ENCODE results near the gene OR9G4. TPM values are rescaled to one million over a fixed set of nuclear protein-coding genes. Genes with fewer than 3 reads are reported as not detected.

OR9G4 gene
- total RNA-seq (2014; rRNA removed): not detected in 2 replicates
- not detected for polyA plus RNA-seq (2012)

DNA sequence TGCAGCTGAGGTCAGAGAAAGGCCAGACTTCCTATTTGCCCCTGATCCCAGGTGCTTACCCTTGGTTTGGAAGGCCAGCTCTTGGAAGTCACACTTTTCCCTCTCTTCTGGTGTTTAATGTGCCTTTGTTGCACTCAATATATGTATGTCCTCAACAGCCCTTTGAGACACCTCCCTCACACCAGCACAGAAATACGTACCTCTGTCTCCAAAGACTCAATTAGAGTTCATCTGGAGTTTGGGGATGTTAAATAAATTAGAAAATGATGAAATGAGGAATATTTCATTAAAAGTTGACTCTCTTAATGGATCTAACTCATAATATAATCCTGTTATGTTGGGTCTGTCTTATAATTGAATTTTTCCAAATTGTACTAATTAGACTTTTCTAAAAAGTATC is at the start of gene OR9G4:
Gene OR9G4, minus strand, starts transcription at position 101 of the 400 bp plus-strand sequence. CDS start 4,931 bp downstream, outside the sequence.
- DNase-seq (ENCODE audit: low read depth): no peak

DNA sequence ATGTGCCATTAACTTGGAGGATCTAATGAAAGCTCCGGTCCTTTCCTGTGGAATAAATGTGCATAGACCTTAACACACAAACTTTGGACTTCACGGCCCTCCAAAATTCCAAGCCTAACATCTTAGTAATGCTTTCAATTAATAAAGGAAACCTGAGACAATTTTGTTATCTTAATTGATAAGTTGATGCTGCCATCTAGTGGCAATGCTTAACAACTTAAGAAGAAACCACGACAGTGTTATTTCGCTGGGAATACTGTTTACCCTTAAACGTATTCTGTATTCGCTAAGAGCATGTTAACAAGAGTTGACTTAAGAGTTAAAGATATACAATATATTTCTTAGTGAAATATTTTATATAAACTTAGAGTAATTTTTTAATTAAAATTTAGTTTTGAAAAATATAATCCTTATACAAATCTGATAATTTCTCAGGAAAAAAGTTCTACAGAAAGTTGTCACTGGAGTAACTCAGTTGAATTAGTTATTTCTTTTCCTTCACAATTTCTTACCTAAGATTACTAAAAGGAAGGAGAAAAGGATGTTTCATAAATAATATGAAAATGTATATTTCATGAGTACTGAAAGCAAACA is 35.0 kb upstream of the OR9G4 start:
- DNase-seq (ENCODE audit: low read depth): peak; percentile 43

DNA sequence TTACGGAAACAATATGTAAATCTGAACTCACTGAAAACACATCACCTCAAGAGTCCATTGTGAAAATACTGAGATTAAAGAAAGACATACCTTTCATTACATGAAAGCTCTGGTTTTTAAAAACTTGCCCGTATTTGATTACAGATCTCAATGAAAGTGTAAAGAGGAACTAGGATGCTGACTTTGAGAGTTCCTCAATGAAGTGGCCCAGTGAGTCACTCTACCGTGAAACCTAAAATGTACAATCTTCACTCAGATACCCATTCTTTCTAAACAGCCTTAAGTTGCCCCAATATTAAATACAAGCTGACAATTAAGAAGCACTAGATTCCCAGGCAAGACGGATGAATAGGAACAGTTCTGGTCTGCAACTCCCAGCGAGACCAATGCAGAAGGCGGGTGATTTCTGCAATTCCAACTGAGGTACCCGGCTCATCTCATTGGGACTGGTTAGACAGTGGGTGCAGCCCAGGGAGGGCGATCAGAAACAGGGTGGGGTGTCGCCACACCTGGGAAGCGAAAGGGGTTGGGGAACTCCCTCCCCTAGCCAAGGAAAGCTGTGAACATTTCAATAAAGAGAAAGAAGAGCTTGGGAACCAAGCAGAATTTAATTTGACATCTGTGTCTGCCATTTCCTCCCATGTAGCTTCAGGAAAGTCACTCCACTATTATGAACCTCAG is 33.8 kb upstream of the OR9G4 start:
- DNase-seq (ENCODE audit: low read depth): no peak

DNA sequence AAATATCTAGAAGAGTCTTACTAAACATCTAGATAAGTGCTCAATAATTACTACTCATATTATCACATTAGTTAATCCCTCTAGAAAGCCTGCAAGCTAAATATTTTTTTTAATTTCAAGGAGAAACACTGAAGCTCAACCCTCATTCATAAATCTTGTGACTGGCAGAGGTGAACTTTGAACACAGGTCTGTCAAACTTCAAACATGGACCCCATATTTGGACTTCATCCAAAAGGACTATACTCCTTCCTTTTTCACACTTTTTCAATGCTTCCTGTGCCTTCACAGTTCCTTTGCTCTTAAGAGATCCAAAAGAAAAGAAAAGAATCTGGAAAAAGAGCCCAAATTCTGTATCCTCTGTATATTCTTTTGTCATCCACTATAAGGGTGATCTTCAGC is 28.3 kb upstream of the OR9G4 start:
- no peak for DNase-seq (ENCODE audit: low read depth)

DNA sequence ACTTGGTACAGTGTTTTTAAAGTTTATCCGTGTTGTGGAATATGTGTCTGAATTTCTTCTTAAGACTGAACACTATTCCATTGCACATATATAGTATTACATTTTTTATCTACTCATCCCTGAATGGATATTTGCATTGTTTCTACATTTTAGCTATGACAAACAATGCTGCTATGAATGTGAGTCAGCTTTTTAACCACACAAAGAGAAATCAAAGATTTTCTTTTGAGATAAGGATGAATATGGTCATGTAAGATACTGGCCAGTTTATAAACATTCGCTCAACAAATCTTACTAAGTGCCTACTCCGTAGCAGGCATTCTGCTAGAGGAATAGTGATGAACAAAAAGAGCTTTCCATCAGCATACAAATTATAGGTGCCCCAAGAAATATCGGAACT is 16.5 kb upstream of the OR9G4 start:
- DNase-seq (ENCODE audit: low read depth): no peak

DNA sequence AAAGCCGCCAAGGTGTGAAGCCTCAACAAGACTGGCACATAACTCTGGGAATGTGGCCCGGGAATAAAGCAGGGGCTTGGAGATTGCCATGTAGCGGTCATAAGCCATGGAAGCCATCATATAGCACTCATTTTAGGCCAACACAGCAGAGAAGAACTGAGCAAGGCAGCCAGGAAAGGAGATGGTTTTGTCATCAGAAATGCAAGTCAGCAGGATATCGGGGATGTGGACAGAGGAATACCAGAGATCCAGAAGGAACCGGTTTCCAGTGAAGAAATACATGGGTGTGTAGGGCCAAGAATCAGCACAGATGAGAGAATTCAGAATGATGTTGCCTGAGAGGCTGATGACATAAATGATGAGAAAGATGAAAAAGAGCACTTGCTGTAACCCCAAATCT is 3.0 kb upstream of the OR9G4 start:
- DNase-seq (ENCODE audit: low read depth): no peak

DNA sequence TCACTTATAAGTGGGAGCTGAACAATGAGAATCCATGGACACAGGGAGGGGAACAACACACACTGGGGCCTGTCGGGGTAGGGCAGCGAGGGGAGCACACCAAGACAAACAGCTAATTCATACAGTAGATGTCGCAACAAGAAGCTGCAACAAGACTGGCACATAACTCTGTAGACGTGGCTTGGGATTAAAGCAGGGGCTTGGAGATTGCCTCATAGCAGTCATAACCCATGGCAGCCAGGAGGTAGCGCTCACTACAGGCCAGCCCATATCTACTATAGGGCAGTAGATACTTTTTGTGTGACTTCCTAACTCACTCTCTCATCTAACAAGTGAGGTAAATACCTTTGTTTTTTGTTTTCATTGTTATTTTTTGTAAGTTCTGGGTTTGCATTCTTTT is 1.7 kb upstream of the OR9G4 start:
- DNase-seq (ENCODE audit: low read depth): no peak

DNA sequence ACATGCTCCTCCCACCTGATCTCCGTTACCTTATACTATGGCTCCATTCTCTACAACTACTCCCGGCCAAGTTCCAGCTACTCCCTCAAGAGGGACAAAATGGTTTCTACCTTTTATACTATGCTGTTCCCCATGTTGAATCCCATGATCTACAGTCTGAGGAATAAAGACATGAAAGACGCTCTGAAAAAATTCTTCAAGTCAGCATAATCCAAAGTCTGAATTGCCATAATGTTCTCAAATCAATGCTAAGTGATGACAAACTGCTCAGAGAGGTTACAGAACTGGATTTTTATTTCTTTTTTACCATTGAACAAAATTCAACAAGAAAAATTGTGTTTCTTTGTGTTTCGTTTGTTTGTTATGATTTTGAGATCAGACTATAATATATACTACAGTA is 7.6 kb downstream of the OR9G4 start:
- DNase-seq (ENCODE audit: low read depth): no peak

DNA sequence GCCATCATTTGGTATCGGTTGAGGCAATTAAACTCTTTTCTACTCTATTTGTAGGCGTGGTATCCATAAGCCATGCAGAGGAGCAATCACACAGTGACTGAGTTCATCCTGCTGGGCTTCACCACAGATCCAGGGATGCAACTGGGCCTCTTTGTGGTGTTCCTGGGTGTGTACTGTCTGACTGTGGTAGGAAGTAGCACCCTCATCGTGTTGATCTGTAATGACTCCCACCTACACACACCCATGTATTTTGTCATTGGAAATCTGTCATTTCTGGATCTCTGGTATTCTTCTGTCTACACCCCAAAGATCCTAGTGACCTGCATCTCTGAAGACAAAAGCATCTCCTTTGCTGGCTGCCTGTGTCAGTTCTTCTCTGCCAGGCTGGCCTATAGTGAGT is 8.4 kb downstream of the OR9G4 start:
- no peak for DNase-seq (ENCODE audit: low read depth)

DNA sequence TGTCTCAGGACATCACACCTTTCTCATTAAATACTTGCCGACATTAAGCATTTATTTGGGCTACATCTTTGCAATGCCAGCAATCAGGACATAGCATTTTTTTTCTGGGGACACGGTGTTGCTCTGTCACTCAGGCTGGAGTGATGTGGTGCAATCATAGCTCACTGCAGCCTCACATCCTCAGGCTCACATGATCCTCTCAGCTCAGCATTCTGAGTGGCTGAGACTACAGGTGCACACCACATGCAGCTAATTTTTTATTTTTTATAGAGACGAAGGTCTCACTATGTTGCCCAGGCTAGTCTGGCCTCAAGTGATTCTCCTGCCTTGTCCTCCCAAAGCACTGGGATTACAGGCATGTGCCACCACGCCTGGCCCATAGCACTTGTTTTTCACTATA is 28.0 kb downstream of the OR9G4 start:
- DNase-seq (ENCODE audit: low read depth): no peak

DNA sequence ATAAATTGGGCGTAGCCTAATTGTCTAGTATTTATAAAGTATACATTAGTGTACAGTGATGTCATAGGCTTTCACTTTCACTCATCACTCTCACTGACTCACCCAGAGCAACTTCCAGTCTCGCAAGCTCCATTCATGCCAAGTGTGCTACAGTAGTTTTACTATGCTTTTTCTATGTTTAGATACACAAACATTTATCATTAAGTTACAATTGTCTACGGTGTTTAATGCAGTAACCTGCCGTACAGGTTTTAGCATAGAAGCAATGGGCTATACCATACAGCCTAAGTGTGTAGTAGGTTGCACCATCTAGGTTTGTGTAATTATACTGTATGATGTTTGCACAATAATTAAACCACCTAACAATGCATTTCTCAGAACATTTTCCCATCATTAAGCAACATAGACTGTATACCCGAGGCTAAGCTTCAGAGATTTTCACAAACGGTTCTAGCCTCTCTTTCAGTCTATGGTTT is 32.1 kb downstream of the OR9G4 start:
- DNase-seq (ENCODE audit: low read depth): no peak

DNA sequence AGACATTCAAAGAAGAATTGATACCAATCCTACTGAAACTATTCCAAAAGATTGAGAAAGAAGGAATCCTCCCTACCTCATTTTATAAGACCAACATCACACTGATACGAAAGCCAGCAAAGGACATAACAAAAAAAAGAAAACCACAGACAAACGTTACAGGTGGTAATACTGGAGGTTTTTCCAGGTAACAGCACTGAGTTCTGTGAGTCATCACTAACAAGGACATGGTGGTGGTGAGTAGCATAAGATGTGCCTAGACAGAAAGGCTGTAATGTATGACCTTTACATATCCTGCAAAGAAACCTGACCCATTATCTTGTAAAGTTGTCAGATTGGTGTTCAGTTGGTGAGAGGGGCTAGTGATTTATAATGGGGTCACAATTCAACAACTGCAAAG is 34.3 kb downstream of the OR9G4 start:
- no peak for DNase-seq (ENCODE audit: low read depth)

DNA sequence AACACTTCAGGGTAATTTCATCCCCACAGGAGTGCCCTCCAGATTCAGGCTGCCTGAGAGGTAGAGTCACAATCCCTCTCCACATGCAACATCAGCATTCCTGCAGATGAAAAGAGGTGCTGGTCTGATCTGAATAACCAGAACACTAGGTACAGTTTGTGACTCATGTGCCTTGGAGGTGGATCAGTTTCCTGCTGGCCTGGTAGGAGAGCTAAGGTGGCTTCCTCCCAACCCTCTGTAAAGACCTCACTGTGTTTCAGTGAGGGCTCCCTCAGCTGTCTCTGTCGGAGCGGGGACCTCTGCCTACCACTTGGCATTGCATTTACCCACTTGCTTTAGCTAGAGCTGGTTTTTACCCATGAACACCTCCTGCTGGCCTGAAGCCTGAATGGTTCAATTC is 42.0 kb downstream of the OR9G4 start:
- DNase-seq (ENCODE audit: low read depth): no peak

DNA sequence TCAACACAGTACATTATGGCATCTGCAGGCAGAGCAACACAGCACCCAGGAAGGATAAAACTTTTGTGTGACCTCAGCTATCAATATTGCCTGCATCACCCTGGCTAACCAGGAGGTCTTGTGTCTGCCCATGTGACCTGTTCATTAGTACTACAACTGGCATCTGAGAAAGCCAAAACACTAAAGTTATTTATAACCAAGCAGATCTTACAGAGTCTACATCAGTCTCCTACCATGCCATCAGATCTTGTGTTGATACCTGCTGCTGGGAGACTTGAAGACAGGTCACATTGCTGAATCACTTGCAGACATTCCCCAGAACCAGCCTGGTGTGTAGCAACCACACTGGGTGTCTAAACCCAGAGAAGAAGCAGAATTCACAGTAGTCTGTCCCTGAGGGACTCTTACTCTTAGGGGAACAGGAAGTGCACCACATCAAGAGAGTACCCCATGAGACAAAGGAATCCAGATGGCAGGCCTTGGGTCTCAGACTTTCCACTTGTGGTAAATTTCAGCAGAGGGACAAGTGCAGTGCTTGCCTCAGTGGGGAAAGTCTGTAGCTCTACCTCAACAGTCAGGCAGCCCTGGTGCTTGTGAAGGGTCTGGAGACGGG is 42.6 kb downstream of the OR9G4 start:
- DNase-seq (ENCODE audit: low read depth): no peak

DNA sequence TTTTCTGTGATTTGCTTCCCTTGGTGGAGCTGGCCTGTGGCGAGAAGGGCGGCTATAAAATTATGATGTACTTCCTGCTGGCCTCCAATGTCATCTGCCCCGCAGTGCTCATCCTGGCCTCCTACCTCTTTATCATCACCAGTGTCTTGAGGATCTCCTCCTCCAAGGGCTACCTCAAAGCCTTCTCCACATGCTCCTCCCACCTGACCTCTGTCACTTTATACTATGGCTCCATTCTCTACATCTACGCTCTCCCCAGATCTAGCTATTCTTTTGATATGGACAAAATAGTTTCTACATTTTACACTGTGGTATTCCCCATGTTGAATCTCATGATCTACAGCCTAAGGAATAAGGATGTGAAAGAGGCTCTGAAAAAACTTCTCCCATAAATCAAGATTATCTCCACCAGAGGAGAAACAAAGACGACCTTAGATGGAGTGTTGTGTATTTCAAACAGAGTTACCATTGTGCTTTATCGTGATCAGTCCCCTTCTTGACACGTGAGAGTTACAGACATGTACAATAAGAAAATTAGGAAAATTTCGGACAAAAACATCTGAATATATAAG is 47.5 kb downstream of the OR9G4 start:
- no peak for DNase-seq (ENCODE audit: low read depth)

DNA sequence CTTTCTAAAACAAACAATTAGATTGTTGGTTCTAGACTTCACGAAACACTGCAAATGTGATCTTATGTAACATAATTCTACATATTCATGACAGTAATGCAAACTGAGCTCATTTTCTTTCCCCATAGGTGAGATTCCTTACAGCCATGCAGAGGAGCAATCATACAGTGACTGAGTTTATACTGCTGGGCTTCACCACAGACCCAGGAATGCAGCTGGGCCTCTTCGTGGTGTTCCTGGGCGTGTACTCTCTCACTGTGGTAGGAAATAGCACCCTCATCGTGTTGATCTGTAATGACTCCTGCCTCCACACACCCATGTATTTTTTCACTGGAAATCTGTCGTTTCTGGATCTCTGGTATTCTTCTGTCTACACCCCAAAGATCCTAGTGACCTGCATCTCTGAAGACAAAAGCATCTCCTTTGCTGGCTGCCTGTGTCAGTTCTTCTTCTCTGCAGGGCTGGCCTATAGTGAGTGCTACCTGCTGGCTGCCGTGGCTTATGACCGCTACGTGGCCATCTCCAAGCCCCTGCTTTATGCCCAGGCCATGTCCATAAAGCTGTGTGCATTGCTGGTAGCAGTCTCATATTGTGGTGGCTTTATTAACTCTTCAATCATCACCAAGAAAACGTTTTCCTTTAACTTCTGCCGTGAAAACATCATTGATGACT is 48.1 kb downstream of the OR9G4 start:
- no peak for DNase-seq (ENCODE audit: low read depth)

DNA sequence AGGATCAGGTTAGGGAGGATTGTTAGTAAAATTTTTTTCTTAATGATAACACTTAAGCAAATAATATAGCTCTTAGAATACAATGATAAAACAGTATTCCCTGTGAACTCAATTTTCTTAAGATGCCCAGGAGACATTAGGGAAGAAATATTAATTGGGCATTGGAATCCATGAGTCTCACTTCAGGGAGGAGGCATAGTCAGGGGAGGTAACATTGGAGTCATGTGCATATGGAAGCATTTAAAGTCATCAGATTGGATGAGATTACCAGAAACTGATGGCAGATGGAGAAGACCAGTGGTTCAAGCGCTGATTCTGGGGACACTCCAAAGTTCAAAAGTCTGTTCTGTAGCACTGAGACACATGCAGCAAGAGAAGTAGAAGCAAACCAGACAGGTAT is 49.7 kb downstream of the OR9G4 start, which contains the start of gene OR9G1:
Gene OR9G1, plus strand, starts transcription at position 301 of the 400 bp plus-strand sequence. CDS start 1,293 bp downstream, outside the sequence.
- DNase-seq (ENCODE audit: low read depth): no peak

DNA sequence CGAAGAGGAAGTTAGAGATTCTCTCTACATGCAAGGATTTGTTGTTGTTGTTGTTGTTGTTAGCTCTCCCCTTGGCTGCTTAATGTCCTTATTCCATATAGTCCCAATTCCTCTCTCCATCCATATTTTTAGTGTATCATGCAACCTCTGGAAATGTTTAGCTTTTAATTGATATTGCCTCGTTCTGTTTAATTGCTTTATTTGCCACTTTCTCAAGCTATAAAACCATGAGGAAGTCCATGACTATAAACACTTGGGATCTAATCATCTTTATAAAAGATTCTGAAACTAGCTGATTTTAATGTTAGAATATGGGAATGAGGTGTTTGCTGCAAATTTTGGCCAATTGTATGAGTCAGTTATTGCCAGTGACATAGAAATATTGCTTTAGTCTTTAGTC is 55.1 kb downstream of the OR9G4 start:
- DNase-seq (ENCODE audit: low read depth): no peak

Measured in LHCN-M2 (cell line).